K562 (cell line): ENCODE results near the gene SLC2A4. TPM values are rescaled to one million over a fixed set of nuclear protein-coding genes. Genes with fewer than 3 reads are reported as not detected.

ENCODE experiments used
- ATAC-seq: fragments of 200-7000 bp; cut with Tn5 transposase; 3 replicates; pipeline ENCODE4 v1.9.1; 2020; ENCODE audit warnings: moderate library complexity
- BruUV-seq: library from RNA; stranded (reverse); fragments of 400-500 nt; replicated peaks from 2 replicates; lab custom pipeline; 2021; lab: Mats Ljungman, UMichigan
- CTCF ChIA-PET: fragments of 300-600 bp; formaldehyde crosslinking; extraction: SDS; loops from one replicate; lab custom pipeline; 2021; ENCODE audit warnings: low intra/inter-chr PET ratio; lab: Yijun Ruan, JAX
- POLR2A ChIA-PET: fragments of 300-600, 350-650 bp; sonication (Branson Sonifier 250); formaldehyde crosslinking; extraction: SDS; loops from one replicate; lab custom pipeline; 2021; ENCODE audit warnings: antibody characterized with exemption, inconsistent platforms; lab: Yijun Ruan, JAX
- DNase-seq, 4 experiments: peaks; one replicate each; pipeline versions ENCODE4 v3.0.0 to v3.0.0-alpha.2; 2011 to 2018; ENCODE audit warnings: low spot score in 3 of 4, mixed read lengths in 3 of 4; ENCODE audit errors: extremely low read depth in 1 of 4
- FAIRE-seq: peaks from 2 replicates; lab custom pipeline; 2011; peaks lifted over from hg19 to GRCh38; lab: Jason Lieb, UNC
- H2AFZ ChIP-seq: 2 replicates; pipeline ENCODE4 v1.6.0; 2011; ENCODE audit warnings: low read depth, low read length, control low read depth, inconsistent platforms
- H3K27ac ChIP-seq: fragments of 200-600 bp; 3 replicates; pipeline ENCODE4 v1.8.0; 2011; ENCODE audit warnings: low read depth, mild to moderate bottlenecking, control low read depth, inconsistent platforms, low read length, moderate library complexity, mixed read lengths; ENCODE audit errors: extremely low read depth
- H3K27me3 ChIP-seq, 2 experiments: fragments of 300-600 bp in 1 of 2; 2 replicates in 1 of 2; 3 replicates in 1 of 2; pipeline versions ENCODE4 v1.6.0 to v1.8.0; 2011; ENCODE audit warnings: inconsistent platforms in 2 of 2, low read length in 2 of 2, mild to moderate bottlenecking in 1 of 2, mixed read lengths in 1 of 2, moderate library complexity in 1 of 2; ENCODE audit not compliant: control insufficient read depth in 2 of 2, insufficient read depth in 2 of 2
- H3K36me3 ChIP-seq: fragments of 300-600 bp; 3 replicates; pipeline ENCODE4 v1.8.0; 2011; ENCODE audit warnings: mild to moderate bottlenecking, low read length, inconsistent platforms; ENCODE audit not compliant: control insufficient read depth, insufficient read depth
- H3K4me1 ChIP-seq, 2 experiments: fragments of 200-600 bp in 1 of 2; replicated peaks in 1 of 2; 2 replicates in 1 of 2; 3 replicates in 1 of 2; pipeline versions ENCODE4 v1.5.1 to v1.8.0; 2011; ENCODE audit warnings: inconsistent platforms in 2 of 2, low read length in 2 of 2, mild to moderate bottlenecking in 1 of 2, mixed read lengths in 1 of 2, moderate library complexity in 1 of 2; ENCODE audit not compliant: control insufficient read depth in 2 of 2, insufficient read depth in 2 of 2
- H3K4me2 ChIP-seq: 2 replicates; pipeline ENCODE4 v1.6.1; 2011; ENCODE audit warnings: low read length, control low read depth, inconsistent platforms, mixed read lengths; ENCODE audit not compliant: insufficient read depth
- H3K4me3 ChIP-seq: fragments of 200-600 bp; sonication (generic), shearing (Covaris generic); 2 replicates; pipeline ENCODE4 v1.5.1; 2016; ENCODE audit warnings: control low read depth, inconsistent platforms
- H3K79me2 ChIP-seq: fragments of 200-600 bp; 3 replicates; pipeline ENCODE4 v1.8.0; 2011; ENCODE audit warnings: low read length, inconsistent platforms; ENCODE audit not compliant: control insufficient read depth, insufficient read depth
- H3K9ac ChIP-seq, 2 experiments: 2 replicates each; pipeline versions ENCODE4 v1.6.0 to v1.6.1; 2011; ENCODE audit warnings: low read depth in 2 of 2, low read length in 2 of 2, control low read depth in 1 of 2, inconsistent platforms in 1 of 2, mild to moderate bottlenecking in 1 of 2, mixed read lengths in 1 of 2; ENCODE audit not compliant: insufficient read depth in 1 of 2
- H3K9me1 ChIP-seq: one replicate; pipeline ENCODE4 v1.6.0; 2011; ENCODE audit warnings: inconsistent platforms, mild to moderate bottlenecking, low read length, moderate library complexity; ENCODE audit not compliant: control insufficient read depth, insufficient read depth
- H3K9me3 ChIP-seq: replicated peaks from 2 replicates; pipeline ENCODE4 v1.5.1; 2011; ENCODE audit warnings: low read depth, low read length, inconsistent platforms; ENCODE audit not compliant: control insufficient read depth, insufficient read depth
- H4K20me1 ChIP-seq: replicated peaks from 2 replicates; pipeline ENCODE4 v1.6.1; 2011; ENCODE audit warnings: low read length, inconsistent platforms, mixed read lengths; ENCODE audit not compliant: control insufficient read depth, insufficient read depth
- ARNT ChIP-seq, 2 experiments: fragments of 450-650 bp; IDR thresholded peaks; 2 replicates each; pipeline ENCODE4 v1.6.1; 2016; ENCODE audit warnings: mild to moderate bottlenecking in 1 of 2
- BCLAF1 ChIP-seq, 2 experiments: fragments of 450-650 bp in 1 of 2; IDR thresholded peaks; 2 replicates each; pipeline ENCODE4 v1.6.1; 2011 to 2017; ENCODE audit warnings: low read depth in 2 of 2, antibody characterized with exemption in 1 of 2, borderline replicate concordance in 1 of 2, low read length in 1 of 2, mild to moderate bottlenecking in 1 of 2, mixed read lengths in 1 of 2; ENCODE audit not compliant: control insufficient read depth in 1 of 2
- BRF1 ChIP-seq: IDR thresholded peaks from 3 replicates; pipeline ENCODE4 v1.6.1; 2011; ENCODE audit warnings: borderline replicate concordance, mild to moderate bottlenecking; ENCODE audit not compliant: insufficient read length; ENCODE audit errors: extremely low read depth
- CTCF ChIP-seq, 3 experiments: IDR thresholded peaks in 2 of 3; conservative IDR thresholded peaks in 1 of 3; 2 replicates each; pipeline ENCODE4 v1.5.1; 2011 to 2012; ENCODE audit warnings: low read length in 3 of 3, mild to moderate bottlenecking in 3 of 3, control low read depth in 2 of 3, improper control_type of control experiment in 1 of 3, inconsistent platforms in 1 of 3, low read depth in 1 of 3, mixed read lengths in 1 of 3, moderate library complexity in 1 of 3; ENCODE audit not compliant: insufficient read depth in 2 of 3
- FOXK2 ChIP-seq, 2 experiments: fragments of 450-650 bp; IDR thresholded peaks in 1 of 2; conservative IDR thresholded peaks in 1 of 2; 2 replicates each; pipeline ENCODE4 v1.6.1; 2016; ENCODE audit warnings: low read depth in 2 of 2, mild to moderate bottlenecking in 1 of 2
- MLX ChIP-seq, 2 experiments: fragments of 450-650 bp in 1 of 2; sonication (generic) in 1 of 2; formaldehyde crosslinking; conservative IDR thresholded peaks; 2 replicates each; pipeline versions ENCODE4 v1.4.0 to v1.8.1; 2020 to 2022; ENCODE audit warnings: mild to moderate bottlenecking in 1 of 2, missing genetic modification reagents in 1 of 2
- MTA2 ChIP-seq: fragments of 450-650 bp; IDR thresholded peaks from 2 replicates; pipeline ENCODE4 v1.6.1; 2016; ENCODE audit warnings: low read depth
- POLR2G ChIP-seq: fragments of 200-400 bp; formaldehyde crosslinking; IDR thresholded peaks from 2 replicates; pipeline ENCODE4 v1.6.1; 2017; ENCODE audit warnings: low read depth, mild to moderate bottlenecking, antibody characterized with exemption, low read length, moderate library complexity
- PTBP1 ChIP-seq: fragments of 200-400 bp; formaldehyde crosslinking; IDR thresholded peaks from 2 replicates; pipeline ENCODE4 v1.6.1; 2017; ENCODE audit warnings: low read depth, low read length
- SP1 ChIP-seq: sonication (generic); formaldehyde crosslinking; IDR thresholded peaks from 2 replicates; pipeline ENCODE4 v1.8.1; 2022; ENCODE audit warnings: mild to moderate bottlenecking, missing genetic modification reagents
- SPI1 ChIP-seq: IDR thresholded peaks from 2 replicates; pipeline ENCODE4 v1.6.1; 2011; ENCODE audit warnings: low read depth, low read length, control low read depth, borderline replicate concordance
- TFAP4 ChIP-seq: sonication (generic); formaldehyde crosslinking; IDR thresholded peaks from 2 replicates; pipeline ENCODE4 v1.8.0; 2022; ENCODE audit warnings: missing genetic modification reagents, mild to moderate bottlenecking, moderate library complexity, borderline replicate concordance
- ZEB2 ChIP-seq: fragments of 450-650 bp; IDR thresholded peaks from 2 replicates; pipeline ENCODE4 v1.6.1; 2016
- ZNF445 ChIP-seq: fragments of 250-450 bp; sonication (Bioruptor Pico); IDR thresholded peaks from 2 replicates; pipeline ENCODE4 v1.4.0; 2020; ENCODE audit warnings: low read depth, mild to moderate bottlenecking, moderate library complexity
- WGBS: fragments of 100-300 bp; shearing (Covaris generic); methylation state at CpG from one replicate; pipeline ENCODE4 v1.1.6; 2016; ENCODE audit warnings: low coverage, mixed read lengths; ENCODE audit not compliant: insufficient coverage; ENCODE audit errors: missing lambda C conversion rate; 5-methylcytosine and 5-hydroxymethylcytosine counted together
- in situ Hi-C: fragments of 300-500 bp; cut with MboI; formaldehyde crosslinking; loops from 4 replicates; pipeline ENCODE4 v1.15.0; 2018; ENCODE audit warnings: inconsistent platforms, mixed read lengths
- intact Hi-C: fragments of 100-400 bp; cut with micrococcal nuclease; formaldehyde crosslinking; loops from 2 replicates; pipeline ENCODE4 v1.14.2; 2022
- polyA plus RNA-seq, 8 experiments: library from polyadenylated mRNA; depleted of rRNA in 4 of 8; stranded (reverse) in 5 of 8; unstranded in 3 of 8; fragments of >200 nt; fragmentation: Nextera tagmentation in 2 of 8; fragmentation: Illumina TruSeq in 1 of 8; extraction: Ambion mirVana in 2 of 8; extraction: Trizol in 1 of 8; gene quantifications; 2 replicates each; pipeline versions ENCODE4 v1.2.1 to v1.2.3, GENCODE V29; 2011 to 2014; ENCODE audit warnings: inconsistent platforms in 1 of 8, missing spikeins in 1 of 8
- total RNA-seq, 7 experiments: library from RNA; depleted of rRNA in 6 of 7; stranded (reverse); fragments of >200 nt in 6 of 7; fragmentation: Illumina TruSeq in 2 of 7; extraction: Trizol in 2 of 7; gene quantifications; 2 replicates each; pipeline versions ENCODE4 v1.2.1 to v1.2.3, GENCODE V29; 2011 to 2021; ENCODE audit warnings: low replicate concordance in 1 of 7

Gene SLC2A4
- total and polyA plus RNA-seq, 9 of the 15 experiments (the other 6 are each of a cell fraction or from before 2014, with no cell fraction given) = 0.74 to 3.5 (median 1.6) TPM

- H3K4me2 ChIP-seq = peak within 1 kb of the TSS; percentile 95
- no peaks in the 10 kb centered on the region for H3K79me2 ChIP-seq
- no peak for TF ChIP-seq ZNF445 (CRISPR knock-in tag)
- no peak for TF ChIP-seq FOXK2 (conservative IDR thresholded peaks at IDR 0.05 in 1 of 2, IDR thresholded peaks at IDR 0.05 in 1 of 2; ENCODE audit: low read depth in 2 of 2)
- TF ChIP-seq BCLAF1 (IDR thresholded peaks at IDR 0.05; ENCODE audit: borderline replicate concordance in 1 of 2, control insufficient read depth in 1 of 2, low read depth in 2 of 2, low read length in 1 of 2) = no peak
- no peak for TF ChIP-seq CTCF (IDR thresholded peaks at IDR 0.05 in 2 of 3, conservative IDR thresholded peaks at IDR 0.05 in 1 of 3; ENCODE audit: insufficient read depth in 2 of 3, low read depth in 1 of 3, low read length in 3 of 3)
- no peak for TF ChIP-seq PTBP1
- TF ChIP-seq SP1 (CRISPR knock-in tag) = no peak
- no peak for TF ChIP-seq SPI1
- TF ChIP-seq MTA2 = no peak
- TF ChIP-seq MLX (CRISPR knock-in tag; conservative IDR thresholded peaks at IDR 0.05) = no peak
- peak; percentile 50 for TF ChIP-seq POLR2G
- peak; percentile 10; the same call in 1 of the 2 replicates for TF ChIP-seq TFAP4
- no peak for TF ChIP-seq BRF1
- TF ChIP-seq ARNT (IDR thresholded peaks at IDR 0.05) = no peak
- TF ChIP-seq ZEB2 = peak; percentile 73
These were observed 19.2 kb upstream of the SLC2A4 start, which contains the start of gene CLDN7 for GRCh38 chr17:7262192-7262934. Gene CLDN7 (minus strand): TSS chr17:7262478. CDS start chr17:7262043, 435 bp downstream.

More at GRCh38 chr17:7262192-7262934, 19.2 kb upstream of the SLC2A4 start, which contains the start of gene CLDN7:
- Histone ChIP-seq H4K20me1 (no peaks in the 10 kb centered on the region), H2AFZ (peak within 1 kb of the TSS; percentile 97), H3K36me3 (peaks cover 28% of the 10 kb centered on the region; the same call in 2 of the 3 replicates), H3K4me3 (peak within 1 kb of the TSS; percentile 47), H3K9ac (peak within 1 kb of the TSS; percentile 63 to 89), H3K9me1 (no peaks in the 10 kb centered on the region), H3K4me1 (peaks cover 10 to 35% of the 10 kb centered on the region in 2 experiments; a peak in 4 of 5 replicates), H3K27ac (peak within 1 kb of the TSS; percentile 70), H3K9me3 (no peaks in the 10 kb centered on the region), H3K27me3 (no peaks in the 10 kb centered on the region)
- intact Hi-C loops = no loop called here
- 90% methylated on average over 10 of the region's 64 CpGs for WGBS
- peak in 1 of 4 experiments; percentile 14 for DNase-seq
- POLR2A ChIA-PET = no interaction called here
- no peak for FAIRE-seq
- in situ Hi-C loops = no loop called here
- TSS peak; percentile 81 for BruUV-seq
- CTCF ChIA-PET = no interaction called here
- peak; percentile 10; the same call in 2 of the 3 replicates for ATAC-seq
